NCI-H187 (cell line): ENCODE results near the gene OR1L8.
"Not testable (repeated sequence)": the region's sequence is repeated elsewhere in the genome, so short reads cannot be mapped to it uniquely, and the experiment has no call there.

Experiments
- DNase-seq, 2 experiments: peaks; one replicate each; lab custom pipeline; 2025; lab: John Stamatoyannopoulos, UW

Gene OR1L8

DNA sequence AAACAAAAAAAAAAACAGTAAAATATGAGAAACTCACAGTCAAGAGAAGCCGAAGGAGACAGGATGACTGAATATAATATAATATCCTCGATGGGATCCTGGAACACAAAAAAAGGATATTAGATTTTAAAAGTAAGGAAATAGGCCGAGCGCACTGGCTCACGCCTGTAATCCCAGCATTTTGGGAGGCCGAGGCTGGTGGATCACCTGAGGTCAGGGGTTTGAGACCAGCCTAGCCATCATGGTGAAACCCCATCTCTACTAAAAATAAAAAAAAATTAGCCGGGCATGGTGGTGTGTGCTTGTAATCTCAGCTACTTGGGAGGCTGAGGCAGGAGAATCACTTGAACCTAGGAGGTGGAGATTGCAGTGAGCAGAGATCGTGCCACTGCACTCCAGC lies at the start of gene OR1L8:
Gene OR1L8 (minus strand): TSS at position 101 of the 400 bp plus-strand sequence. CDS start 14,907 bp downstream, outside the sequence.
- not testable (repeated sequence) for DNase-seq

DNA sequence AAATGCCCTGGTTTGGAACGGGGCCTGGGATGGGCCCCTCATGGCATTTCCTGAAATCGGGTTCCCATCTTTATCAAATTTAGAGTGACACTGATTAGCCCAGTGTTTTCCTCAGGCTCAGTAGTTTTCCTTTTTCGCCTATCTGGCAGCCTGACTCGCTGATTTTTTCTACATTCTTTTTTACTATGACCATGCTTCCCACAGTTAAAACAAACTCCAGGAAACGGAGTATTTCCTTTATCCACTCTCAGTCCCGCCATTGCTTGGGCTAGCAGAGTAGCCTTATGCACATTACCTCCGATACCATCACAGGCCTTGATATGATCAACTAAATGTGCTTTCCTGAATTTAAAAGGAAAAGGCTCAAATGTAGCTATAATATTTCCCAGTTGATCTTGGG lies 36.8 kb upstream of the OR1L8 start:
- DNase-seq: no peak

- no peak for DNase-seq
These were observed 31.2 kb upstream of the OR1L8 start, which contains the start of gene OR1Q1 for GRCh38 chr9:122614362-122614761. Gene OR1Q1 (plus strand): TSS chr9:122614738. CDS start chr9:122614738, 0 bp downstream.

GRCh38 chr9:122609804-122610203 lies 26.6 kb upstream of the OR1L8 start:
- DNase-seq: no peak

DNA sequence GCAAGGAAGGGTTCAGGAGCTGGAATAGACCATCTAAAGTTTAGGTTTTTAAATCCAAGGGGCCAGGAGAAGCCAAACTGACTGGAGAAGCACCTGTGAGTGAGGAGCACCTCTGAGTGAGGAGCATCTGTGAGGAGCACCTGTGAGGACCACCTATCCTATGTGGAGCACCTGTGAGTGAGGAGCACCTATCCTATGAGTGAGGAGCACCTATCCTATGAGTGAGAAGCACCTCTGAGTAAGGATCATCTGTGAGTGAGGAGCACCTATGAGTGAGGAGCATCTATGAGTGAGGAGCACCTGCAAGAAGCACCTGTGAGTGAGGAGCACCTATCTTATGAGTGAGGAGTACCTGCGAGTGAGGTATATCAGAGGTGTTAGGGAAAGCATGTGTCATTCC lies 23.4 kb upstream of the OR1L8 start:
- DNase-seq: no peak

DNA sequence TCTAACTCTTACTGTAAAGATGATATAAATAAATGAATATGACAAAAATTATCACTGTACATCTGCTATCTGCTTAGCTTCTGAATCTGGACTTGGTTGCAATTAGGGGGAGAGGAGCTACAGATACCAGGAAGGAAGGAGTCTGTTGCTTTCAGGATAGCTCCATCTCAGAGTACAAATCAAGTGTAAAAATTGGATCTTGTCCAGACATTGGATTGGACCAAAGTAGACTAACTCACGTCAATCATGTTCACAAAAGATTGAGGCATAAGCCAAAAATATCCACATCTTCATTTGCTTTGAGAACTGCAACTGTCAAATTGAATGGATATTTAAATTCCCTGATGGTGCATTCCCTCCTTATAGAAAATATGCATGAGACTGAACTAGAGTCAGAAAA lies 22.5 kb upstream of the OR1L8 start:
- DNase-seq: no peak

- no peak for DNase-seq
These were observed 2.8 kb downstream of the OR1L8 start for GRCh38 chr9:122580360-122580759.

DNA sequence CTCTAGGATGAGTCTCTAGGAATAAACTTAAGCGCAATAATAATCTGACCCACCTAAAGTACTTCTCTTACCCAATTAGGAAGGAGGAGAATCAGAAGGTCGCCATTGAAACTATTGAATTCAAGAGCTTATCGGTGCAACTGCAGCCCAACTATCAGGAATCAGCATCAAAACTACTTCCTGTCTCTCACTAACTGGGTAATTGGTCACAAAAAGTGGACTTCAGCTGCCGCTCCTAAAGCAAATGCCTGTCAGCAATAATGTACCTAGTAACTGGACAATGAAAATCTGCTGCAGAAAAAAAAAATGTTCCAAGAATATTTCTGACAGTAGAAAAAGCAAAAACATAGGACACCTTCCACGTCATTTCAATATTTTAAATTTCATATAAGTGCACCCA lies 3.3 kb downstream of the OR1L8 start:
- no peak for DNase-seq

DNA sequence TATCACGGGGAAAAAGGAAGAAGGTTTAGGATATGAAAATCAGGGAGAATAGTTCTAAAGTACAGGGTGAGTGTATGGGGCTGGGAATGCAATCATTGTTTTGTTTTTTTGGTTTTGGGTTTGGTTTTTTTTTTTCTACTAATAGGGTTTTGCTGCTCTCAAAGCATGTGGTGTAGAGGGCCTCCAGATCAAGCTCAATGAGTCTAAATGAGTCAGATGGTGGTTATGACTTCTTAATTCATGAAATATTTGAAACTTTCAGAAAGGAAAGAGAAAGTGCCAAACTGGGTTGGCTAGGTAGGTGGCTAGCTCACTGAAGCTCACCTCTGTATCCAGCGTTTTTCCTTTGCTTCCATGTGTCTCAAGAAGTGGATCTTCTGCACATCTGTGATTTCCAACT lies 10.7 kb downstream of the OR1L8 start:
- no peak for DNase-seq

GRCh38 chr9:122567901-122568300 lies 15.3 kb downstream of the OR1L8 start:
- no peak for DNase-seq

GRCh38 chr9:122562134-122562760 lies 20.9 kb downstream of the OR1L8 start:
- DNase-seq: no peak

GRCh38 chr9:122561446-122561845 lies 21.7 kb downstream of the OR1L8 start:
- no peak for DNase-seq

DNA sequence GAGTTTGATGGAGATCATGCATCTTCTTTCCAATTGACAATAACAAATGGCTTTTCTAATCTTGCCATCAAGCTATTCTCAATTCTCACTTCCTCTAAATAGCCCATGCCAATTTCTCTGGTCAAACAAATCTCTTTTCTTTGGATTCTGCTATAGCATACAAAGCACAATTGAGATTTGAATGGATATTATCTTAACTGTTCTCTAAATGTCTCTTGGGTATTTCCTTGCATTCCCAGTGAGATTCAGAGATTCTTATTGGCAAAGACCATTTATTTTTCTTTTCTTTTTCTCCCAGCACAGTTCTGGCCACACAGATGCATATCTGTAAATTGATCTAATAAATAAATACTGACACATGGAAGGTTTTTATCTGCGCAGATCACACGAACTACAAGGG lies 30.4 kb downstream of the OR1L8 start, which contains the start of gene OR1N2:
Gene OR1N2 (plus strand): TSS at position 301 of the 400 bp plus-strand sequence. CDS start 100 bp downstream, outside the sequence.
- DNase-seq: no peak

DNA sequence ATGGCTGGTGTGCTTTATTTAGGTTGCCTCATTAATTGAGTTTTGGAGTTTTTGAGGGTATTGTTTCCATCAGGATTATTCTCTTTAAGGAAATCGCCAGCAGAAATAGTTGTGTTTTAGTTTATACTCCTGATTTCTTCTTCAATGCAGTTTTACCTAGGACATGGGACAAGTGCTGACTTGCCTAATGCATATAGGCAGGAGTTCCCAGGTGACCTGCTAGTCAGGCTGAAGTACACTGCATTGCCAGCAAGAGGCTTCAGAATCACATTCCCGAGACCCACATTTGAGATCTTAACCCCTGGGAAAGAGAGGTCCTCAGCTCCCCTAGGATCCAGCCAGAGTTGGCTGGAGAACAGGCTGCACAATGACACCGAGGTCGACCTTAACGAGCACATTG lies 31.8 kb downstream of the OR1L8 start:
- no peak for DNase-seq

GRCh38 chr9:122546196-122546595 lies 37.0 kb downstream of the OR1L8 start:
- no peak for DNase-seq

GRCh38 chr9:122538757-122539156 lies 44.4 kb downstream of the OR1L8 start:
- no peak for DNase-seq

GRCh38 chr9:122537066-122537465 lies 46.1 kb downstream of the OR1L8 start:
- not testable (repeated sequence) for DNase-seq

DNA sequence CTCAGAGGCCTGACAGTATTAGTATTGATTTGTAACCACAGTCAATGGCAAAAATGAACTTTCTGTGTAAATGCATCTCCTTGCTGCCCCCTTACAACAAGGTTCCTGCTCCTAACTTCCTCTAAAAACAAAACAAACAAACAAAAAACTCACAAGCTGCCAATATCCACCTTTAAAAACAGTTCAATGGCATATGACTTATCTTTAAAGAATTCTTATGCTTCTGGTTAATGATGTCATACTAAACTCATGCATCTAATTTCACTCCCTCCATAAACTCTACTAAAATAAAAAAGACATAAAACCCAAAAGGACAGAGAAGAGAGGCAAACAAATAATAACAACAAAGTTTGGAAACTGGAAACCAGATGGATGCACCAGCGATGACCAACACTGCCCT lies 47.0 kb downstream of the OR1L8 start:
- DNase-seq: no peak

DNA sequence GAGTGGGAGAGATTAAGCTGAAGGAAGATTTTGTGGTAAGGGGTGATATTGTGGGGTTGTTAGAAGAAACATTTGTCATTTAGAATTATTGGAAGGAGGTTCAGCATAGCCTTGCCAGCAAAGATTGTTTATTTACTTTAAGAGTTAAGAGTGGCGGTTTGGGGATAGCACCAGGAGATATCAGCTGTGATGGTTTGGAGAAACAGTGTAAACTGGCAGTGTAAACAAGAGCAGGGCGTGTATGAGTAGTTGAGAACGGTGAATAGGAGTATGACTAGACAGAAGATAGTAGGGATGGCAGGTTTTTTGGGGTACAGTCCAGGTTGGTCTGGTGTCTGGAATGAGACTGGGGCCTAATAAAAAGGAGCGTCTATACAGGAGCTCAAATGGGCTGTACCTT lies 52.0 kb downstream of the OR1L8 start:
- DNase-seq: not testable (repeated sequence)

GRCh38 chr9:122527193-122527592 lies 56.0 kb downstream of the OR1L8 start, which contains the start of gene OR1N1:
Gene OR1N1 (minus strand): TSS chr9:122527293. CDS start chr9:122527293, 0 bp downstream.
- DNase-seq: no peak

- no peak for DNase-seq
These were observed 56.6 kb downstream of the OR1L8 start for GRCh38 chr9:122526602-122527001.

GRCh38 chr9:122519376-122519775 lies 63.8 kb downstream of the OR1L8 start:
- no peak for DNase-seq

DNA sequence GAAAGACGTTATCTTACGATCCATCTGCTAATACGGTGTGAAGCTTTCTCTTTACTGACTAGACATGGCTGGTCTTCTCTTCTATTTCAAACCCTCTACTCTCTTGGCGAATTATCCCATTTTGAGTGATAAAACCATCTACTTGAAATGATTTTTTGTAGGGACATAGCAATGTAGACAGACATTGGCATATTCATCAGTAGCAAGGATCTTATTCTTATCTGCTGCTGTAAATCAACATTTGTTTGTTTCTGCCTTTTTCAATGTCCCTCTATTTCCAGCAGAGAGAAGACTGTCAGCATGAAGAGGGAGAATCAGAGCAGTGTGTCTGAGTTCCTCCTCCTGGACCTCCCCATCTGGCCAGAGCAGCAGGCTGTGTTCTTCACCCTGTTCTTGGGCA lies 64.3 kb downstream of the OR1L8 start, which contains the start of gene OR1J4:
Gene OR1J4 (plus strand): TSS at position 301 of the 400 bp plus-strand sequence. CDS start 0 bp downstream, at position 301.
- no peak for DNase-seq

DNA sequence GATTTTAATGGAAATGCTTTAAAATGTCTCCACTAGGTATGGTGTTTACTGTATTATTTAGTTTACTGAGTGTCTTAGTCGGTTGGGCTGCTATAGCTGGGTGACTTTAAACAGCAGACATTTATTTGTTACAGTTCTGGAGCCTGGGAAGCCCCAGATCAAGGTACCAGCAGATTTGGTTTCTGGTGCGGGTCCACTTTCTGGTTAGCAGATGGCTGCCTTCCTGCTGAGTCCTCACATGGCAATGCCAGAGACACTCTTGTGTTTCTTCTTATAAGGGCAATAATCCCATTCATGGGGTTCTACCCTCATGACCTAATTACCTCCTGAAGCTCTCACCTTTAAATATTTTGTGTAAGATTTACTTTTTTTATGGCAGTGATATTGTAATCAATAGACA lies 65.0 kb downstream of the OR1L8 start:
- DNase-seq: no peak
